ENCODE results near the gene SRGN.

DNA sequence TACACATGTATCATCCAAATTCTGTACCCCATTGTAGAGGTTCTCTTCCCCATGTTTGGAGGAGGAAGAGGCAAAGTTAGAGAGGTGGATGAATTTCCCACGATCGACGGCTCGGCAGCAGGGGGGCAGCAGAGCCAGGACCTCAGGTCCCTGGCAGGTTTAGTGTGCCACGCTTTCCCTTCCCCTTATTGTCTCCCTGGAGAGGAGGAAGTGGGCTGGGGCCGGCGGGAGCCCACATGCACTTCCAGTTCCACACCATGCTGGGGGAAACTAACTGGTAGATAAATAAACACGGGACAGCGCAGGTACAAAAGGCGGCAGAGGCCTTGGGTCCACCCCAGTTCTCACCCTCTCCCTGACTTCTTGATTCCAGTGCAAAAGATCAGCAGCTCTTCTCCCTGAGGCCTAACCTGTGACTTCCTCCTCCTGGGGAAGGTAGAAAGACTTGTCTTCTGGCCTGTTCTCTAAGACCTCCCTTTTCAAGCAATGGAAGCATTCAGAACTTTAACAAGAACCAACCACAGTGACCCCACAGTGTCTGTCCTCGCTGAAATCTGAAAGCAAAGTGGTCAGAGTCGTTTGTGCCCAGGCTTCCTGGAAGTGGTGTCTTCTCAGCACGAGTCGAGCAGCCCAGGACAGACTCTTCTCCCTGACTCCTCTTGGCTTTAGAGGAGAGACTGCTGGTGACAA is 30.5 kb upstream of the SRGN start:
- TF ChIP-seq POLR2A (IDR thresholded peaks at IDR 0.05) (peak in 1 of 4 donors; percentile 53), POLR2AphosphoS5 (IDR thresholded peaks at IDR 0.05) (peak; percentile 52 to 69)

All from upper lobe of left lung (tissue), 4 donors.